Fibroblast of gingiva (primary cell): ENCODE measurements around the gene RPL34.
"Not testable (repeated sequence)": the region's sequence is repeated elsewhere in the genome, so short reads cannot be mapped to it uniquely, and the experiment has no call there.

Source experiments
- DNase-seq: peaks from one replicate; pipeline ENCODE4 v3.0.0-alpha.2; 2011; ENCODE audit warnings: low read depth

RPL34 gene

GRCh38 chr4:108620101-108620932 lies at the start of gene RPL34:
TSS of gene RPL34 (plus strand) at chr4:108620576. CDS start at chr4:108621960, 1,384 bp downstream.
- DNase-seq: peak; percentile 98

- DNase-seq: peak; percentile 47
Observed at GRCh38 chr4:108570993-108571569, 49.3 kb upstream of the RPL34 start.

GRCh38 chr4:108574402-108574801 lies 46.0 kb upstream of the RPL34 start:
- no peak for DNase-seq

- DNase-seq: no peak
Observed at GRCh38 chr4:108581083-108581482, 39.3 kb upstream of the RPL34 start.

- no peak for DNase-seq
Observed at GRCh38 chr4:108586778-108587177, 33.6 kb upstream of the RPL34 start.

- DNase-seq: no peak
Observed at GRCh38 chr4:108588878-108589277, 31.5 kb upstream of the RPL34 start.

- DNase-seq: no peak
Observed at GRCh38 chr4:108589961-108590360, 30.4 kb upstream of the RPL34 start.

GRCh38 chr4:108590776-108591175 lies 29.6 kb upstream of the RPL34 start:
- peak; percentile 43 for DNase-seq

- DNase-seq: no peak
Observed at GRCh38 chr4:108592674-108592986, 27.7 kb upstream of the RPL34 start.

GRCh38 chr4:108594296-108594695 lies 26.1 kb upstream of the RPL34 start:
- DNase-seq: not testable (repeated sequence)

GRCh38 chr4:108596344-108596743 lies 24.0 kb upstream of the RPL34 start:
- DNase-seq: no peak

- DNase-seq: no peak
Observed at GRCh38 chr4:108601106-108601505, 19.3 kb upstream of the RPL34 start.

GRCh38 chr4:108601532-108601931 lies 18.8 kb upstream of the RPL34 start:
- no peak for DNase-seq

GRCh38 chr4:108602163-108602562 lies 18.2 kb upstream of the RPL34 start:
- no peak for DNase-seq

- no peak for DNase-seq
Observed at GRCh38 chr4:108607079-108607815, 13.1 kb upstream of the RPL34 start.

GRCh38 chr4:108611365-108611764 lies 9.0 kb upstream of the RPL34 start:
- DNase-seq: no peak

- no peak for DNase-seq
Observed at GRCh38 chr4:108612365-108612764, 8.0 kb upstream of the RPL34 start.

- no peak for DNase-seq
Observed at GRCh38 chr4:108619372-108620100, 840 bp upstream of the RPL34 start.

GRCh38 chr4:108620933-108621905 lies 843 bp downstream of the RPL34 start:
- no peak for DNase-seq

- DNase-seq: no peak
Observed at GRCh38 chr4:108622022-108622421, 1.6 kb downstream of the RPL34 start.

GRCh38 chr4:108622828-108623227 lies 2.5 kb downstream of the RPL34 start:
- DNase-seq: no peak
